GM19351 (cell line): ENCODE data around the gene SREBF1.

ENCODE experiments used
- ATAC-seq: cut with Tn5 transposase; IDR thresholded peaks from one replicate; pipeline ENCODE4 v1.9.1; 2021; ENCODE audit warnings: mild to moderate bottlenecking, moderate library complexity; ENCODE audit not compliant: unreplicated experiment

SREBF1 gene

GRCh38 chr17:17836818-17837379, at the start of gene SREBF1:
TSS of gene SREBF1 (minus strand) at chr17:17836986. CDS start at chr17:17836817, 169 bp downstream.
- peak; percentile 40 for ATAC-seq

- ATAC-seq: no peak
These were observed 49.4 kb upstream of the SREBF1 start for GRCh38 chr17:17886226-17886625.

GRCh38 chr17:17884391-17885357, 47.9 kb upstream of the SREBF1 start:
- no peak for ATAC-seq

- ATAC-seq: no peak
These were observed 47.0 kb upstream of the SREBF1 start for GRCh38 chr17:17883801-17884200.

GRCh38 chr17:17882082-17882581, 45.3 kb upstream of the SREBF1 start:
- ATAC-seq: no peak

- no peak for ATAC-seq
These were observed 43.9 kb upstream of the SREBF1 start for GRCh38 chr17:17880577-17881196.

GRCh38 chr17:17877529-17878358, 41.0 kb upstream of the SREBF1 start:
- no peak for ATAC-seq

GRCh38 chr17:17876959-17877528, 40.3 kb upstream of the SREBF1 start:
- no peak for ATAC-seq

GRCh38 chr17:17874478-17874877, 37.7 kb upstream of the SREBF1 start:
- no peak for ATAC-seq

- ATAC-seq: no peak
These were observed 36.7 kb upstream of the SREBF1 start for GRCh38 chr17:17873450-17873991.

- ATAC-seq: no peak
These were observed 36.0 kb upstream of the SREBF1 start for GRCh38 chr17:17872547-17873345.

- no peak for ATAC-seq
These were observed 35.1 kb upstream of the SREBF1 start for GRCh38 chr17:17871913-17872312.

GRCh38 chr17:17870247-17870646, 33.5 kb upstream of the SREBF1 start:
- ATAC-seq: no peak

- ATAC-seq: no peak
These were observed 32.1 kb upstream of the SREBF1 start for GRCh38 chr17:17868641-17869522.

- no peak for ATAC-seq
These were observed 30.1 kb upstream of the SREBF1 start for GRCh38 chr17:17866897-17867296.

- no peak for ATAC-seq
These were observed 29.6 kb upstream of the SREBF1 start for GRCh38 chr17:17866425-17866824.

GRCh38 chr17:17865035-17865434, 28.2 kb upstream of the SREBF1 start:
- no peak for ATAC-seq

GRCh38 chr17:17860766-17861107, 24.0 kb upstream of the SREBF1 start:
- ATAC-seq: no peak
